IPS-15b (cell line): ENCODE data around the gene KDM8.
A peak's percentile ranks its signal among the peaks of the same experiment; 100 is the strongest.
"Not testable (repeated sequence)": the region's sequence is repeated elsewhere in the genome, so short reads cannot be mapped to it uniquely, and the experiment has no call there.

Source experiments
- H3K27me3 ChIP-seq: one replicate; pipeline ENCODE4 v1.6.1; 2013; ENCODE audit warnings: low read length; ENCODE audit not compliant: control insufficient read depth, insufficient read depth
- H3K36me3 ChIP-seq: one replicate; pipeline ENCODE4 v1.6.1; 2013; ENCODE audit warnings: low read length; ENCODE audit not compliant: control insufficient read depth, insufficient read depth
- H3K4me1 ChIP-seq: one replicate; pipeline ENCODE4 v1.6.1; 2013; ENCODE audit warnings: mild to moderate bottlenecking, low read length; ENCODE audit not compliant: control insufficient read depth, insufficient read depth
- H3K4me3 ChIP-seq: one replicate; pipeline ENCODE4 v1.5.1; 2013; ENCODE audit warnings: low read depth, low read length
- H3K9ac ChIP-seq: one replicate; pipeline ENCODE4 v1.6.1; 2013; ENCODE audit warnings: low read depth, mild to moderate bottlenecking, low read length
- H3K9me3 ChIP-seq: one replicate; pipeline ENCODE4 v1.6.1; 2013; ENCODE audit warnings: mild to moderate bottlenecking, low read length; ENCODE audit not compliant: control insufficient read depth, insufficient read depth

The KDM8 gene

GRCh38 chr16:27195076-27195741 lies 8.1 kb upstream of the KDM8 start:
- no peaks in the 10 kb centered on the region for H3K36me3 ChIP-seq
- no peaks in the 10 kb centered on the region for H3K27me3 ChIP-seq
- H3K9ac ChIP-seq, result no peak overlapping the region
- H3K9me3 ChIP-seq, result no peaks in the 10 kb centered on the region
- H3K4me3 ChIP-seq, result no peak overlapping the region
- H3K4me1 ChIP-seq, result no peaks in the 10 kb centered on the region

- Histone ChIP-seq H3K4me1 (no peaks in the 10 kb centered on the region), H3K9ac (no peak overlapping the region), H3K4me3 (no peak overlapping the region), H3K9me3 (no peaks in the 10 kb centered on the region), H3K27me3 (no peaks in the 10 kb centered on the region), H3K36me3 (no peaks in the 10 kb centered on the region)
Observed at GRCh38 chr16:27195941-27196595, 7.3 kb upstream of the KDM8 start.

GRCh38 chr16:27197004-27197403 lies 6.3 kb upstream of the KDM8 start:
- no peak overlapping the region for H3K4me3 ChIP-seq
- no peak overlapping the region for H3K9ac ChIP-seq
- H3K36me3 ChIP-seq, result no peaks in the 10 kb centered on the region
- no peaks in the 10 kb centered on the region for H3K9me3 ChIP-seq
- H3K27me3 ChIP-seq, result no peaks in the 10 kb centered on the region
- H3K4me1 ChIP-seq, result no peaks in the 10 kb centered on the region

GRCh38 chr16:27198451-27199234 lies 4.7 kb upstream of the KDM8 start:
- Histone ChIP-seq H3K9me3 (no peaks in the 10 kb centered on the region), H3K9ac (no peak overlapping the region), H3K27me3 (no peaks in the 10 kb centered on the region), H3K4me3 (no peak overlapping the region), H3K36me3 (no peaks in the 10 kb centered on the region), H3K4me1 (no peaks in the 10 kb centered on the region)

DNA sequence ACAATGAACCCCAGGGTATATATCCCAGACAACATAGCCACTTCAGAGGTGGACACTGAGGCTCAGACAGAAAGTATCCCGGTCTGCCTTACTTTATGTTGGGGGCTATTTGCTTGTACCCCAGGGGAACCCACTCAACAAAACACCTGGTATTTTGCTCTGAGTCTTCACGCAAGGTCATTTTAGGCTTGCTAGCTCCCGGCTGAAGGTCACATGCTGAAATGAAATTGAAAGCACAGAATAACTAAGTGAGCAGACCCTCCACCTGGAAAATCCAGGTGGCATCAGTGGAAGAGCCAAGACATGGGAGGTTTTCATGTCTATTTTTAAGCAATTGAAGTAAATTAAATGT lies 4.1 kb upstream of the KDM8 start:
- Histone ChIP-seq H3K9ac (no peak overlapping the region), H3K4me1 (no peaks in the 10 kb centered on the region), H3K4me3 (no peak overlapping the region)

GRCh38 chr16:27199736-27200135 lies 3.6 kb upstream of the KDM8 start:
- H3K36me3 ChIP-seq, result no peaks in the 10 kb centered on the region
- no peaks in the 10 kb centered on the region for H3K9me3 ChIP-seq
- no peaks in the 10 kb centered on the region for H3K27me3 ChIP-seq
- H3K4me1 ChIP-seq, result peaks cover 3% of the 10 kb centered on the region
- H3K9ac ChIP-seq, result no peak overlapping the region
- no peak overlapping the region for H3K4me3 ChIP-seq

More for the DNA sequence above, 4.1 kb upstream of the KDM8 start:
- H3K9me3 ChIP-seq, result no peaks in the 10 kb centered on the region
- no peaks in the 10 kb centered on the region for H3K36me3 ChIP-seq
- no peaks in the 10 kb centered on the region for H3K27me3 ChIP-seq

GRCh38 chr16:27200914-27201313 lies 2.4 kb upstream of the KDM8 start:
- not testable (repeated sequence) for H3K36me3 ChIP-seq, H3K27me3 ChIP-seq, H3K9ac ChIP-seq, H3K9me3 ChIP-seq, H3K4me1 ChIP-seq, H3K4me3 ChIP-seq

- Histone ChIP-seq H3K4me3 (peak overlapping the region; percentile 97), H3K4me1 (peaks cover 3% of the 10 kb centered on the region), H3K36me3 (no peaks in the 10 kb centered on the region), H3K9ac (peak overlapping the region; percentile 95), H3K27me3 (no peaks in the 10 kb centered on the region), H3K9me3 (no peaks in the 10 kb centered on the region)
Observed at GRCh38 chr16:27202923-27203506, 311 bp upstream of the KDM8 start.

DNA sequence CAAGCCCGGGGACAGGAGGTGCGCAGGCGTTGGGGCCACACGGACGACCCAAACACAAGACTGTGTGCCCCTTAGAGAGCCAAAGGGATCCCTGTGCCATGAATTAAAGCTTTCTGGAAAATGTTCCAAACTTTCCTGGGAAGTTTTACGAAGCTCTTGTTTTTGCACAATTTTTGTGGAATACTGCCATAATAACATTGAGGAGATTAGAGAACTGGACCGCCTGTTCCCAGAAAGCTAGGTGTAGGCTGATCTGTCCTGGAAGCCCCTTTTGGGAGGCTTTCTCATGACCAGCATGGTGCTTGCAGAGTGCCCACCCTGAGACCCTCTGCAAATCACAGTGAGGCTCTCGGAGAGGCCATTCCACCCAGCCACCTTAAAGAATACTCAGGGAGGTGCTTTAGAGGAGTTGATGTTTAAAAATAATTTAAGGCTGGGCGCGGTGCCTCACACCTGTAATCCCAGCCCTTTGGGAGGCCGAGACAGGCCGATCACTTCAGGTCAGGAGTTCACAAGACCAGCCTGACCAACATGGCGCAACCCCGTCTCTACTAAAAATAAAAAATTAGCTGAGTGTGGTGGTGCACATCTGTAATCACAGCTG lies 1.1 kb downstream of the KDM8 start:
- Histone ChIP-seq H3K36me3 (no peaks in the 10 kb centered on the region), H3K9me3 (no peaks in the 10 kb centered on the region), H3K4me1 (peaks cover 3% of the 10 kb centered on the region), H3K27me3 (no peaks in the 10 kb centered on the region), H3K9ac (peak overlapping the region; percentile 95), H3K4me3 (peak overlapping the region; percentile 97)

- Histone ChIP-seq H3K27me3 (no peaks in the 10 kb centered on the region), H3K9me3 (no peaks in the 10 kb centered on the region), H3K4me1 (peaks cover 3% of the 10 kb centered on the region), H3K4me3 (no peak overlapping the region), H3K9ac (no peak overlapping the region), H3K36me3 (peaks cover 6% of the 10 kb centered on the region)
Observed at GRCh38 chr16:27205423-27206065, 2.2 kb downstream of the KDM8 start.

DNA sequence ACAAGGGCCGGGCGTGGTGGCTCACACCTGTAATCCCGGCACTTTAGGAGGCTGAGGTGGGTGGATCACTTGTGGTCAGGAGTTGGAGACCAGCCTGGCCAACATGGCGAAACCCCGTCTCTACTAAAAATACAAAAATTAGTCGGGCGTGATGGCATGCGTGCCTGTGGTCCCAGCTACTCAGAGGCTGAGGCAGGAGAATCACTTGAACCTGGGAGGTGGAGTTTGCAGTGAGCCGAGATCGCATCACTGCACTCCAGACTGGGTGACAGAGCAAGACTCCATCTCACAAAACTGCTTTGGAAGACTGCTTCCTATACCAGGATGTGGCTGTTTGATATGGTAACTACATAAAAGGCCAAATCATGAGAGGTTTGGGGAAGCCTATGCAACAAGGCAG lies 3.8 kb downstream of the KDM8 start:
- not testable (repeated sequence) for H3K9me3 ChIP-seq, H3K27me3 ChIP-seq, H3K4me1 ChIP-seq, H3K9ac ChIP-seq, H3K4me3 ChIP-seq
- H3K36me3 ChIP-seq, result peaks cover 12% of the 10 kb centered on the region
